Stimulated activated CD4-positive, alpha-beta T cell treated with anti-CD3 and anti-CD28 coated beads, Interleukin-12 subunit alpha, Interleukin-12 subunit beta, amount 100 ng/mL, for 48 hours (primary cell): ENCODE measurements around the gene PPARGC1A.

Experiments
- DNase-seq, 3 donors: peaks; one replicate each; pipeline ENCODE4 v3.0.0-alpha.2; 2020; ENCODE audit warnings: low read depth in 2 of 3, low spot score in 1 of 3

PPARGC1A gene

GRCh38 chr4:23839279-23839678, 50.6 kb downstream of the PPARGC1A start:
- no peak for DNase-seq

DNA sequence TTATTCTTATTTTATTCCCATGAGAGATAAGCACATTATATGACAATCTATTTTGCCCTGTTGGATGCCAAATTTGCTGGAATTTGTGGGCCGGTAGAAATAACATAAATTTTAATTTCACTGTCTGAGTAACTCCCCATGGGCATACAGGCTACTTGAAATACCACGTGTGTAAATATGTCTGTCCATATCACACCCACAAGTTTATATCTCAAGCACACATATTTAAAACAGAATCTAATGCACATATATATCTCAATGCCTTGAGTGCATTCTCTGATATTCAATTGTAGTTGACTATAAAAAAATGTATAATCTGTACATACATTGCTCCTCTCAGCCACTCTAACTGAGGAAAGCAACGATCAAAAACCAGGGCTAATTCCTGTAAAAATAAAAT, 51.2 kb downstream of the PPARGC1A start:
- DNase-seq: no peak

GRCh38 chr4:23838131-23838530, 51.7 kb downstream of the PPARGC1A start:
- no peak for DNase-seq

- no peak for DNase-seq
Observed at GRCh38 chr4:23837371-23837770, 52.5 kb downstream of the PPARGC1A start.

DNA sequence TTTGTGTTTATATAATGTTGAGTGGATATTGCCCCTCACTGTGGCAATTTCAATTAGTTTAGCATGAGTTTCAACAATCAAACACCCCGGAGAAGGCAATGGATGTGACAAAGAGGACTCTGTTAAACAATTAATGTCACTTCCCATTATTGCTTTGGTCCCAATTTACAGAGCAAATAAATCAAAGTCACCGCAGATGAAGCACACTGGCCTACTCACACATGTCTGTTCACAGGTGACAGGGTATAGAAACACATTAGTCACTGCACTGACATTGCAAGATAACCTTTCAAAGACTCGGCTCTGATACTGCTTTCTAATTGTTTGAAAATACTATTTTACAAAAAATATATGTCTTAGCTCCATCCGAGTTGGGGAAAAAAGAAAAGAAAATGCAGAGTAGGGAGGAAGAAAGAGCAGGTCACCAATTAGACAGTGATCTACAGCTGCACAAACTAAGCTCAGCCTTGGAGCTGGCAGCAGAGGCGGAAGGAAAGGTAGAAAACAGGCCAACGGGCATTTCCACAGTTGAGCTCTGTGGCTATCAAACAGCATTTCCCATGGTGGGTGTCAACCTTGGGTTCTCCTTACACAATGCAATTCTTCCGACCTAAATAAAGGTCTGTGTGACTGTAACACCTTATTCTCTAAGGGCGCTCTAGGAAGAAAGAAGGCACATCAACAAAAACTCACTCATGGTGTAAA, 53.9 kb downstream of the PPARGC1A start:
- DNase-seq: no peak

- DNase-seq: no peak
Observed at GRCh38 chr4:23828779-23829178, 61.1 kb downstream of the PPARGC1A start.

- no peak for DNase-seq
Observed at GRCh38 chr4:23828020-23828715, 61.7 kb downstream of the PPARGC1A start.

DNA sequence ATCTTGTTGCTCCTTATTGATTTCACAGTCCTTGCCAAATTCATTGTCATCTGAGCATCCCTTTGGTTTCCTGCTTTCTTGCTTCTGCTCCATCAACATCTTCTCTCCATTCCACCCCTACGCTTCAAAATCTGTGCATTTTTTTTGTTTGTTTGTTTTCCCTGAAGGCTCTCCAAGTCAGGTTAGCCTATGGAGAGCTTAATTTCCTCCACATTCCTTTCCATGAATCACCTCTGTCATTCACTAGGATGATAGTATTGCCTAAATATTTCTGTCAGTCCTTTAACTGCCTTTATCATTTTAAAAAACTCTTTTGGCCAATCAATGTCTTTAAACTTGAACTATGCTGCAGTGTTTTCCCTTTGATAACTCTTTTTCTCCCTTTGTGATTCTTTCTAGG, 67.7 kb downstream of the PPARGC1A start:
- no peak for DNase-seq

GRCh38 chr4:23819041-23819511, 70.8 kb downstream of the PPARGC1A start:
- no peak for DNase-seq

- DNase-seq: no peak
Observed at GRCh38 chr4:23818097-23818885, 71.6 kb downstream of the PPARGC1A start.

- DNase-seq: no peak
Observed at GRCh38 chr4:23814996-23815660, 74.7 kb downstream of the PPARGC1A start.

- DNase-seq: no peak
Observed at GRCh38 chr4:23814587-23814986, 75.3 kb downstream of the PPARGC1A start.

DNA sequence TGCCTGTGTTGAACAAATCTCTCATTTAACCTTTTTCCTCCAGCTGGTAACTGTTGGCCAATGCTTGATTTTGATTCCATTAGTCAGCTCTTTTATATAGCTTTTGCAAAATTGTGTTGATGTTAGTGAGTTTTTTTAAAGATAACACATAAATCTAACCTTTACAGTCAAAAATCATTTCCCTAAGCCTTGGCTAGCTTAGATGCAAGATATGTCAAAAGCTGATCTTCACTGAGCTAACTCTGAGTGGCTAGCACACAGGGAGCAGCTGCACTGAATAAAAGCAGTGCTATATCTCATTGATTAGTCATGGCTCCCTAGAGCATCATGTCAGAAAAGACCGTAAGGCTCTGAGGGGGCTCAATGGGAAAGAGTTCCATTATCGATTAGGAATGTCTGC, 78.7 kb downstream of the PPARGC1A start:
- no peak for DNase-seq

DNA sequence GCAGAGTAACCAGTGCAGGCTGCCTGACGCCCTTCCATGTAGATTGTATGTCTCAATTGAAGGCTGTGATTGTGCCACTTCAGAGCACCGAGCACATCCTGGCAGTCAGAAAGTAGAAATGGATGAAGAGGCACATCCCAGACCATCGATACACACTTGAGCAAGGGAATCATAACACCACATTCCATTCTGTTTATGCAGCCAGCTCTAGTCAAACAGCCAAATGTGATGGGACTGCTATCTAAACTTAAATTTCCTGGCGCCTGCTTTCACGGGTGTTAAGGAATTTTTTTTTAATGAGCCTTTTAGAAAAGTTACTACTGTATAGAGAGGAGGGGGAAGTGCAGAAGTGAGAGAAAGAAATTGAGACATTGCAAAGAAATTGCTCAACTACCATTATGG, 84.4 kb downstream of the PPARGC1A start:
- DNase-seq: no peak

DNA sequence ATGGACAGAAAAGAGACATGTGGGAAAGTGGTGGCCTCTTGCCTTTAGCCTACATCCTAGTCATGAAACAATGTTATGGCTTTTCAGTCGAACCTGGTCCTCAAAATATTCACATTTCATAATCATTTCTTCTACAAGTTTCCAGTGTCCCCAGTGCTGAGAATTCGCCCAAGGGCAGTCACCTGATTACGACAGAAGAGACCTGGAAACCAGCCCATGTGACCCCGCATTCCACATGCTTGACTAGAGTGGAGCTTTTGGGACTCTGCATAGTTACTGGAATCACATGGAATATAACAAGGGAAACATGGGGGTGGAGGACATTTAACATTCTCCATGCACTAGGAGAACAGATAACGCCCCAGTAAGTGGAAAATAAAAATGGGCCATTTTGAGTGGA, 100.1 kb downstream of the PPARGC1A start:
- no peak for DNase-seq

DNA sequence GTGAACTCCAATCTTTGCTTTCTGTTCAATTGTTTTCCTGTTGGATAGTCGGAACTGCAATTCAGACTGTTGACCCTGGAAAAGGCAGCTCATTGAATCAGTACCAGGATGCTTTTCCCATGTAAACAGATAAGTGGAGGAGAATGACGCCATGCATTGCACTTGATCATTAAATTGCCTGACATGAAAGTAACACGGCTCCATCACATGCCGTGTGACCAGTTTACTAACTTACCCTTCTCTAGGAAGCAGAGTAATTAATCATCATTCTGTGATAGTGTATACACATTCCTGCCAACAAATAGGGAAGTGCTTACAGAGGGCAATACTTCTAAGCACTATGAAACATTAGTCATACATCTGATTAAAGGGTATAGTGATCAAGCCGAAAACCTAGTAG, 101.4 kb downstream of the PPARGC1A start:
- DNase-seq: no peak

GRCh38 chr4:23788027-23788426, 101.8 kb downstream of the PPARGC1A start:
- DNase-seq: no peak

DNA sequence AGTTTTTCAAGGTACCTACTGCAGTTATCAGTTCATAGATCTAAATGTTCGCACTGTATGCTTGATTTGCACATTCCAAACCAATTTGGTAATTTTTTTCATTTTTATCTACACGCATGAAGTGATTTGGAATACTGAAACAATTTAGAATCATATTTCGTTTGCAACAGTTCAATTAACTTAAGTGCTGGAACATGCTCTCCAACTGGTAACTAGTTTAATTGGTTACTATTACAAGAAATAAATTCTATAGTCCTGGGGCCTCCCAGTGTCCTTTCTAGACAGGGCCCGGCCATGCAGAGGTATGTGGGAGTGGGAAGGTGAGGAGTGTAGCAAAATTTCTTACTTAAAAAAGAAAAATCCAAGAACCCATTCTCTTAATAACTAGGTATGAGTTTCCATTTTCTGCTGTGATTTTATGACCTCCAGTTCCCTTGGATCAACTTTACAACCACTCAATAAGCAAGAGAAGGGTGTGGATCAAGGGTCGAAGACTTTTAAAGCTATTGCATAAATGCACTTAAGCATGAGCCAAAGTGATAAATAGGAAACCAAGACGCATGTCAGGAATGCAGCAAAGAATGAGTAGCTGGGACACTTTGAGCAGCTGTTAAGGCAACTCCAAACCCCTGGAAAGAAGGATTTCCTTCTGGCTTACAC, 106.9 kb downstream of the PPARGC1A start:
- DNase-seq: no peak

DNA sequence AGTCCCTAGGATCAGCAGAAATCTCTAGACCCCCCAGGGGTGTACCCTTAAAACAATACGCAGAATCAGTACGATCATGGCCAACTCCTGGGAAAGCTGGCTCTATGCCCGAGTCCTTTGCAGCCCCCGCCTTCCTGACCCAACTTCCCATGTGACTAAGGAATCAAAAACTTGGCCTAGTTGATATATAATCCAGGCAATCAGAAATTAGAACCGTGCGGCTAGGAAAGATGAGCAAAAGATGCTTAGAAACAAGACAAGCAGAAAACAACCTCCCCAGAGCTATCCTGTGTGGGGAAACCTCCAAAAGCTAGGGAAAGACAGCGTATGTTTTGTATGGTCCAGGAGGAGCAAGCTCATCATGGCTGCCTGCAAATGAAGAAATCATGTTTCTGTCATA, 110.0 kb downstream of the PPARGC1A start:
- no peak for DNase-seq

DNA sequence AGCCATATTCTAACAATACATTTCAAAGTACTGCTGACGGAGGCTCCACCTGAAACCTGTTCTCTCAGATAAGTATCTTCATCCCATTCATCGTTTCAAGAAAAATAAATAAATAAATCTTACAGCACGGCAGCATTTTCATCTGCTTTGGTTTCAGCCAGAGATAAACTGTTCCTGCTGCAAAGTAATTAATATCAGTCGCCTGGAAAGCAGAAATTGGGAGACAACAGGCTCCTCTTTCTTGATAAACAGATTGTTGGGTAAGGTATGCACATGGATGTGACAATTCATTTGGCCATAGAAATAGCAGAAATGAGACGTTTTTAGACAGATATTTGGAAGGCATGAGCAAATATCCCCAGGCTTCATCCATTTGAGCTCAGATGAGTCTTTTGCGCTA, 110.4 kb downstream of the PPARGC1A start:
- DNase-seq: no peak

DNA sequence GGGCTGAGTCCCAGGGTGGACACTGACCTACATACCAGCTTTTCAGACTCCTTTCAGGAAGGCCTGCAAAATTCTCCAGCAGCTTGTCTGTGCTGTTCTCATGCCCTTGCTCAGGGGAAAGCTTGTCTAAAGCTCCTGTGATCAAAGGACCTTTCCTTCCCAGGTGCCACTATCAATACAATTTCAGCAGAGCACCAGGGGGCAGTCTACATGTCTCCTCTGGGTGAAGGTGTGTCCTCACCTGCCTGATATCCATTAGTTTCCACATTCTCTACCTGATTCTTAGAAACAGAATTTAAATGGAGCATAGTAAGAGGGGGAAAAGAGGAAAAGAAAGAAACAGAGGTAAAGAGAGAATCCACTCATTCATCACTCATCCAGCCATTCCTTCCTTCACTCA, 114.2 kb downstream of the PPARGC1A start:
- DNase-seq: no peak
